GM04504 (cell line): ENCODE measurements around the gene MORC2.

Source experiments
- DNase-seq: peaks from one replicate; pipeline ENCODE4 v3.0.0-alpha.2; 2012; ENCODE audit warnings: low read depth

MORC2 gene

GRCh38 chr22:30887453-30887852 lies 81.1 kb downstream of the MORC2 start:
- no peak for DNase-seq

GRCh38 chr22:30885591-30885990 lies 83.0 kb downstream of the MORC2 start:
- no peak for DNase-seq

GRCh38 chr22:30885001-30885366 lies 83.6 kb downstream of the MORC2 start:
- no peak for DNase-seq

GRCh38 chr22:30884211-30885000 lies 84.2 kb downstream of the MORC2 start:
- DNase-seq: no peak

- DNase-seq: no peak
These were observed 84.9 kb downstream of the MORC2 start for GRCh38 chr22:30883586-30884145.

GRCh38 chr22:30882974-30883533 lies 85.5 kb downstream of the MORC2 start:
- no peak for DNase-seq

- no peak for DNase-seq
These were observed 86.3 kb downstream of the MORC2 start for GRCh38 chr22:30882184-30882717.

- DNase-seq: no peak
These were observed 87.0 kb downstream of the MORC2 start for GRCh38 chr22:30881361-30882183.

GRCh38 chr22:30880847-30881246 lies 87.7 kb downstream of the MORC2 start:
- no peak for DNase-seq

GRCh38 chr22:30880181-30880601 lies 88.4 kb downstream of the MORC2 start:
- DNase-seq: no peak

- DNase-seq: no peak
These were observed 89.2 kb downstream of the MORC2 start for GRCh38 chr22:30879415-30879797.

- no peak for DNase-seq
These were observed 89.8 kb downstream of the MORC2 start for GRCh38 chr22:30878516-30879414.

- no peak for DNase-seq
These were observed 90.7 kb downstream of the MORC2 start for GRCh38 chr22:30877662-30878515.

GRCh38 chr22:30876915-30877553 lies 91.5 kb downstream of the MORC2 start:
- peak; percentile 18 for DNase-seq

GRCh38 chr22:30876221-30876751 lies 92.3 kb downstream of the MORC2 start:
- no peak for DNase-seq

- no peak for DNase-seq
These were observed 92.9 kb downstream of the MORC2 start for GRCh38 chr22:30875481-30876215.
